K562 (cell line): ENCODE results near the gene LMLN. TPM values are rescaled to one million over a fixed set of nuclear protein-coding genes. Genes with fewer than 3 reads are reported as not detected.

Experiments
- ATAC-seq: fragments of 200-7000 bp; cut with Tn5 transposase; 3 replicates; pipeline ENCODE4 v1.9.1; 2020; ENCODE audit warnings: moderate library complexity
- BruUV-seq: library from RNA; stranded (reverse); fragments of 400-500 nt; replicated peaks from 2 replicates; lab custom pipeline; 2021; lab: Mats Ljungman, UMichigan
- CTCF ChIA-PET: fragments of 300-600 bp; formaldehyde crosslinking; extraction: SDS; loops from one replicate; lab custom pipeline; 2021; ENCODE audit warnings: low intra/inter-chr PET ratio; lab: Yijun Ruan, JAX
- POLR2A ChIA-PET: fragments of 300-600, 350-650 bp; sonication (Branson Sonifier 250); formaldehyde crosslinking; extraction: SDS; loops from one replicate; lab custom pipeline; 2021; ENCODE audit warnings: antibody characterized with exemption, inconsistent platforms; lab: Yijun Ruan, JAX
- DNase-seq, 4 experiments: peaks; one replicate each; pipeline versions ENCODE4 v3.0.0 to v3.0.0-alpha.2; 2011 to 2018; ENCODE audit warnings: low spot score in 3 of 4, mixed read lengths in 3 of 4; ENCODE audit errors: extremely low read depth in 1 of 4
- FAIRE-seq: peaks from 2 replicates; lab custom pipeline; 2011; peaks lifted over from hg19 to GRCh38; lab: Jason Lieb, UNC
- H2AFZ ChIP-seq: 2 replicates; pipeline ENCODE4 v1.6.0; 2011; ENCODE audit warnings: low read depth, low read length, control low read depth, inconsistent platforms
- H3K27ac ChIP-seq: fragments of 200-600 bp; 3 replicates; pipeline ENCODE4 v1.8.0; 2011; ENCODE audit warnings: low read depth, mild to moderate bottlenecking, control low read depth, inconsistent platforms, low read length, moderate library complexity, mixed read lengths; ENCODE audit errors: extremely low read depth
- H3K27me3 ChIP-seq, 2 experiments: fragments of 300-600 bp in 1 of 2; 2 replicates in 1 of 2; 3 replicates in 1 of 2; pipeline versions ENCODE4 v1.6.0 to v1.8.0; 2011; ENCODE audit warnings: inconsistent platforms in 2 of 2, low read length in 2 of 2, mild to moderate bottlenecking in 1 of 2, mixed read lengths in 1 of 2, moderate library complexity in 1 of 2; ENCODE audit not compliant: control insufficient read depth in 2 of 2, insufficient read depth in 2 of 2
- H3K36me3 ChIP-seq: fragments of 300-600 bp; 3 replicates; pipeline ENCODE4 v1.8.0; 2011; ENCODE audit warnings: mild to moderate bottlenecking, low read length, inconsistent platforms; ENCODE audit not compliant: control insufficient read depth, insufficient read depth
- H3K4me1 ChIP-seq, 2 experiments: fragments of 200-600 bp in 1 of 2; replicated peaks in 1 of 2; 2 replicates in 1 of 2; 3 replicates in 1 of 2; pipeline versions ENCODE4 v1.5.1 to v1.8.0; 2011; ENCODE audit warnings: inconsistent platforms in 2 of 2, low read length in 2 of 2, mild to moderate bottlenecking in 1 of 2, mixed read lengths in 1 of 2, moderate library complexity in 1 of 2; ENCODE audit not compliant: control insufficient read depth in 2 of 2, insufficient read depth in 2 of 2
- H3K4me2 ChIP-seq: 2 replicates; pipeline ENCODE4 v1.6.1; 2011; ENCODE audit warnings: low read length, control low read depth, inconsistent platforms, mixed read lengths; ENCODE audit not compliant: insufficient read depth
- H3K4me3 ChIP-seq: fragments of 200-600 bp; sonication (generic), shearing (Covaris generic); 2 replicates; pipeline ENCODE4 v1.5.1; 2016; ENCODE audit warnings: control low read depth, inconsistent platforms
- H3K79me2 ChIP-seq: fragments of 200-600 bp; 3 replicates; pipeline ENCODE4 v1.8.0; 2011; ENCODE audit warnings: low read length, inconsistent platforms; ENCODE audit not compliant: control insufficient read depth, insufficient read depth
- H3K9ac ChIP-seq, 2 experiments: 2 replicates each; pipeline versions ENCODE4 v1.6.0 to v1.6.1; 2011; ENCODE audit warnings: low read depth in 2 of 2, low read length in 2 of 2, control low read depth in 1 of 2, inconsistent platforms in 1 of 2, mild to moderate bottlenecking in 1 of 2, mixed read lengths in 1 of 2; ENCODE audit not compliant: insufficient read depth in 1 of 2
- H3K9me1 ChIP-seq: one replicate; pipeline ENCODE4 v1.6.0; 2011; ENCODE audit warnings: inconsistent platforms, mild to moderate bottlenecking, low read length, moderate library complexity; ENCODE audit not compliant: control insufficient read depth, insufficient read depth
- H3K9me3 ChIP-seq: replicated peaks from 2 replicates; pipeline ENCODE4 v1.5.1; 2011; ENCODE audit warnings: low read depth, low read length, inconsistent platforms; ENCODE audit not compliant: control insufficient read depth, insufficient read depth
- H4K20me1 ChIP-seq: replicated peaks from 2 replicates; pipeline ENCODE4 v1.6.1; 2011; ENCODE audit warnings: low read length, inconsistent platforms, mixed read lengths; ENCODE audit not compliant: control insufficient read depth, insufficient read depth
- CGGBP1 ChIP-seq: fragments of 250-450 bp; sonication (Bioruptor Pico); IDR thresholded peaks from 2 replicates; pipeline ENCODE4 v1.9.0; 2021; ENCODE audit warnings: mild to moderate bottlenecking
- DACH1 ChIP-seq: fragments of 450-650 bp; IDR thresholded peaks from 2 replicates; pipeline ENCODE4 v1.6.1; 2018; ENCODE audit not compliant: partially characterized antibody
- ETV5 ChIP-seq: sonication (generic); formaldehyde crosslinking; IDR thresholded peaks from 2 replicates; pipeline ENCODE4 v1.4.0; 2020; ENCODE audit warnings: low read depth, mild to moderate bottlenecking, missing genetic modification reagents
- GMEB1 ChIP-seq: fragments of 250-450 bp; sonication (Bioruptor Pico); IDR thresholded peaks from 2 replicates; pipeline ENCODE4 v1.4.0; 2020; ENCODE audit warnings: mild to moderate bottlenecking
- ILK ChIP-seq: fragments of 450-650 bp; IDR thresholded peaks from 2 replicates; pipeline ENCODE4 v1.6.1; 2016; ENCODE audit warnings: missing genetic modification characterization, low read depth, mild to moderate bottlenecking, missing compliant biosample characterization, moderate library complexity, borderline replicate concordance
- JUN ChIP-seq, 2 experiments: sonication (generic) in 1 of 2; formaldehyde crosslinking in 1 of 2; IDR thresholded peaks; 2 replicates each; pipeline versions ENCODE4 v1.6.1 to v1.8.0; 2012 to 2022; ENCODE audit warnings: borderline replicate concordance in 2 of 2, mild to moderate bottlenecking in 2 of 2, improper control_type of control experiment in 1 of 2, low read depth in 1 of 2, low read length in 1 of 2, missing genetic modification reagents in 1 of 2
- KAT7 ChIP-seq: sonication (generic); formaldehyde crosslinking; IDR thresholded peaks from 2 replicates; pipeline ENCODE4 v1.8.0; 2022; ENCODE audit warnings: missing genetic modification reagents, mild to moderate bottlenecking, borderline replicate concordance
- MAFK ChIP-seq: IDR thresholded peaks from 2 replicates; pipeline ENCODE4 v1.6.1; 2011; ENCODE audit warnings: low read length, improper control_type of control experiment
- POLR2AphosphoS5 ChIP-seq: IDR thresholded peaks from 2 replicates; pipeline ENCODE4 v1.6.1; 2011; ENCODE audit warnings: mild to moderate bottlenecking, low read depth, low read length, moderate library complexity; ENCODE audit not compliant: control insufficient read depth, insufficient read depth
- PRPF4 ChIP-seq: fragments of 200-400 bp; formaldehyde crosslinking; IDR thresholded peaks from one replicate; pipeline ENCODE4 v1.6.1; 2017; ENCODE audit warnings: low read length, low read depth, mild to moderate bottlenecking; ENCODE audit not compliant: insufficient read depth, poor library complexity, severe bottlenecking
- RFX7 ChIP-seq: fragments of 250-450 bp; sonication (Bioruptor Pico); IDR thresholded peaks from 2 replicates; pipeline ENCODE4 v1.5.1; 2021; ENCODE audit warnings: mild to moderate bottlenecking
- TFE3 ChIP-seq: fragments of 450-650 bp; formaldehyde crosslinking; IDR thresholded peaks from 2 replicates; pipeline ENCODE4 v1.4.0; 2020; ENCODE audit warnings: mild to moderate bottlenecking, mixed read lengths
- THAP12 ChIP-seq: fragments of 250-450 bp; sonication (Bioruptor Pico); IDR thresholded peaks from 2 replicates; pipeline ENCODE4 v1.9.0; 2021; ENCODE audit warnings: mild to moderate bottlenecking, inconsistent platforms
- ZNF316 ChIP-seq: fragments of 450-650 bp; IDR thresholded peaks from 2 replicates; pipeline ENCODE4 v1.6.1; 2016
- ZNF512 ChIP-seq: IDR thresholded peaks from 2 replicates; pipeline ENCODE4 v1.6.1; 2016; ENCODE audit warnings: missing genetic modification characterization, missing compliant biosample characterization
- WGBS: fragments of 100-300 bp; shearing (Covaris generic); methylation state at CpG from one replicate; pipeline ENCODE4 v1.1.6; 2016; ENCODE audit warnings: low coverage, mixed read lengths; ENCODE audit not compliant: insufficient coverage; ENCODE audit errors: missing lambda C conversion rate; 5-methylcytosine and 5-hydroxymethylcytosine counted together
- in situ Hi-C: fragments of 300-500 bp; cut with MboI; formaldehyde crosslinking; loops from 4 replicates; pipeline ENCODE4 v1.15.0; 2018; ENCODE audit warnings: inconsistent platforms, mixed read lengths
- intact Hi-C: fragments of 100-400 bp; cut with micrococcal nuclease; formaldehyde crosslinking; loops from 2 replicates; pipeline ENCODE4 v1.14.2; 2022
- polyA plus RNA-seq, 8 experiments: library from polyadenylated mRNA; depleted of rRNA in 4 of 8; stranded (reverse) in 5 of 8; unstranded in 3 of 8; fragments of >200 nt; fragmentation: Nextera tagmentation in 2 of 8; fragmentation: Illumina TruSeq in 1 of 8; extraction: Ambion mirVana in 2 of 8; extraction: Trizol in 1 of 8; gene quantifications; 2 replicates each; pipeline versions ENCODE4 v1.2.1 to v1.2.3, GENCODE V29; 2011 to 2014; ENCODE audit warnings: inconsistent platforms in 1 of 8, missing spikeins in 1 of 8
- total RNA-seq, 7 experiments: library from RNA; depleted of rRNA in 6 of 7; stranded (reverse); fragments of >200 nt in 6 of 7; fragmentation: Illumina TruSeq in 2 of 7; extraction: Trizol in 2 of 7; gene quantifications; 2 replicates each; pipeline versions ENCODE4 v1.2.1 to v1.2.3, GENCODE V29; 2011 to 2021; ENCODE audit warnings: low replicate concordance in 1 of 7

The LMLN gene
- total and polyA plus RNA-seq, 9 of the 15 experiments (the other 6 are each of a cell fraction or from before 2014, with no cell fraction given): 2.2 to 15.9 (median 6.9) TPM

- H3K79me2 ChIP-seq: no peaks in the 10 kb centered on the region
- in situ Hi-C loops (no loop called here), intact Hi-C loops (no loop called here)
- H2AFZ ChIP-seq: no peak overlapping the region
- H3K4me3 ChIP-seq: no peak overlapping the region
- no peaks in the 10 kb centered on the region for H3K9me1 ChIP-seq
- H3K9ac ChIP-seq: no peak overlapping the region
- BruUV-seq: no TSS peak
- H3K4me1 ChIP-seq: no peaks in the 10 kb centered on the region
- H4K20me1 ChIP-seq: no peaks in the 10 kb centered on the region
- no peak for ATAC-seq
- peaks cover 16% of the 10 kb centered on the region; the same call in 2 of the 3 replicates for H3K36me3 ChIP-seq
- 35% methylated on average over 1 of the region's 1 CpG for whole genome bisulfite sequencing
- ChIA-PET POLR2A (no interaction called here), CTCF (no interaction called here)
- no peak for DNase-seq
- no peak overlapping the region for H3K27ac ChIP-seq
- H3K27me3 ChIP-seq: no peaks in the 10 kb centered on the region
- H3K9me3 ChIP-seq: no peaks in the 10 kb centered on the region; the same call in none of the 2 replicates
- peak; percentile 26 for FAIRE-seq
- no peak overlapping the region for H3K4me2 ChIP-seq
- TF ChIP-seq PRPF4 (no peak), THAP12 (CRISPR knock-in tag) (no peak), DACH1 (no peak), ETV5 (CRISPR knock-in tag) (no peak), POLR2AphosphoS5 (no peak), CGGBP1 (CRISPR knock-in tag) (no peak), ZNF512 (tag) (no peak), MAFK (peak; percentile 57), KAT7 (no peak), RFX7 (CRISPR knock-in tag) (no peak), TFE3 (peak; percentile 84), ILK (tag) (no peak), GMEB1 (no peak), ZNF316 (peak; percentile 69), JUN (IDR thresholded peaks at IDR 0.05; ENCODE audit: borderline replicate concordance, low read depth, low read length) (no peak), JUN (CRISPR knock-in tag; IDR thresholded peaks at IDR 0.05; ENCODE audit: borderline replicate concordance) (no peak)
Observed at GRCh38 chr3:197974016-197974415, 14.0 kb downstream of the LMLN start.
